NB4 (cell line): ENCODE measurements around the gene ROBO3.

ENCODE experiments used
- DNase-seq: peaks from one replicate; pipeline ENCODE4 v3.0.0; 2010; ENCODE audit warnings: low read depth
- H3K4me3 ChIP-seq: one replicate; pipeline ENCODE4 v1.5.1; 2011; ENCODE audit warnings: mild to moderate bottlenecking, low read depth, low read length, moderate library complexity
- MYC ChIP-seq: IDR thresholded peaks from 2 replicates; pipeline ENCODE4 v1.6.1; 2011; ENCODE audit warnings: low read depth, low read length
- POLR2A ChIP-seq: IDR thresholded peaks from 2 replicates; pipeline ENCODE4 v1.6.1; 2011; ENCODE audit warnings: mild to moderate bottlenecking; ENCODE audit not compliant: insufficient read length; ENCODE audit errors: extremely low read depth
- TF ChIP-seq, protein P1 (sequence below): IDR thresholded peaks from 2 replicates; pipeline ENCODE4 v1.6.1; 2011; ENCODE audit warnings: low read depth, low read length
- TF ChIP-seq, protein P2 (sequence below): IDR thresholded peaks from one replicate; pipeline ENCODE4 v1.5.1; 2012; ENCODE audit warnings: low read depth, low read length

The ROBO3 gene

DNA sequence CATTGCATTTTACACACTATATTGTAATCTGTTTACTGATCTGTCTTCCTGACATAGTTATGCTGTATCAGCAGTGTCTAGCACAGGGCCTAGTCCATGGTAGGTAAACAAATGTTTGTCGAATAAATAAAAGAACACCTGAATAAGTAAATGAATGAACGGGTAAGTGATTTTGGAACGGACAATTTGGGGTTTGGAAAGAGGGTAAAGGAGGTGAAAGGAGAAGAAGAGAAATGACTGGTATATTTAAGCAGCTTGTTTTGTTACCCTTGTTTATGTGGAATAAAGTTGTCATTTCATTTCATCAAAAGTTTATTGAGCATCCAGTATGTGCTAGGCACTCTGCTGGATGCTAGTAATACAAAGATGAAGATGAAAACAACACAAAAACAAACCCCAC is 53.7 kb downstream of the ROBO3 start, which contains the start of gene HEPN1:
Gene HEPN1, plus strand, starts transcription at position 301 of the 400 bp plus-strand sequence.
- no peak for DNase-seq
- no peak within 1 kb of the TSS for H3K4me3 ChIP-seq
- TF ChIP-seq POLR2A (no peak), MYC (no peak)
- TF ChIP-seq, protein P1, sequence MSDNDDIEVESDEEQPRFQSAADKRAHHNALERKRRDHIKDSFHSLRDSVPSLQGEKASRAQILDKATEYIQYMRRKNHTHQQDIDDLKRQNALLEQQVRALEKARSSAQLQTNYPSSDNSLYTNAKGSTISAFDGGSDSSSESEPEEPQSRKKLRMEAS: no peak
- TF ChIP-seq, protein P2, sequence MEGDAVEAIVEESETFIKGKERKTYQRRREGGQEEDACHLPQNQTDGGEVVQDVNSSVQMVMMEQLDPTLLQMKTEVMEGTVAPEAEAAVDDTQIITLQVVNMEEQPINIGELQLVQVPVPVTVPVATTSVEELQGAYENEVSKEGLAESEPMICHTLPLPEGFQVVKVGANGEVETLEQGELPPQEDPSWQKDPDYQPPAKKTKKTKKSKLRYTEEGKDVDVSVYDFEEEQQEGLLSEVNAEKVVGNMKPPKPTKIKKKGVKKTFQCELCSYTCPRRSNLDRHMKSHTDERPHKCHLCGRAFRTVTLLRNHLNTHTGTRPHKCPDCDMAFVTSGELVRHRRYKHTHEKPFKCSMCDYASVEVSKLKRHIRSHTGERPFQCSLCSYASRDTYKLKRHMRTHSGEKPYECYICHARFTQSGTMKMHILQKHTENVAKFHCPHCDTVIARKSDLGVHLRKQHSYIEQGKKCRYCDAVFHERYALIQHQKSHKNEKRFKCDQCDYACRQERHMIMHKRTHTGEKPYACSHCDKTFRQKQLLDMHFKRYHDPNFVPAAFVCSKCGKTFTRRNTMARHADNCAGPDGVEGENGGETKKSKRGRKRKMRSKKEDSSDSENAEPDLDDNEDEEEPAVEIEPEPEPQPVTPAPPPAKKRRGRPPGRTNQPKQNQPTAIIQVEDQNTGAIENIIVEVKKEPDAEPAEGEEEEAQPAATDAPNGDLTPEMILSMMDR: no peak

GRCh38 chr11:124919898-124920297 is 54.7 kb downstream of the ROBO3 start:
- TF ChIP-seq POLR2A (no peak), MYC (no peak)
- TF ChIP-seq, protein P2: no peak
- TF ChIP-seq, protein P1: no peak
- no peak overlapping the region for H3K4me3 ChIP-seq
- DNase-seq: no peak

GRCh38 chr11:124920356-124920755 is 55.1 kb downstream of the ROBO3 start:
- TF ChIP-seq POLR2A (no peak), MYC (no peak)
- TF ChIP-seq, protein P2: no peak
- TF ChIP-seq, protein P1: no peak
- no peak for DNase-seq
- no peak overlapping the region for H3K4me3 ChIP-seq

DNA sequence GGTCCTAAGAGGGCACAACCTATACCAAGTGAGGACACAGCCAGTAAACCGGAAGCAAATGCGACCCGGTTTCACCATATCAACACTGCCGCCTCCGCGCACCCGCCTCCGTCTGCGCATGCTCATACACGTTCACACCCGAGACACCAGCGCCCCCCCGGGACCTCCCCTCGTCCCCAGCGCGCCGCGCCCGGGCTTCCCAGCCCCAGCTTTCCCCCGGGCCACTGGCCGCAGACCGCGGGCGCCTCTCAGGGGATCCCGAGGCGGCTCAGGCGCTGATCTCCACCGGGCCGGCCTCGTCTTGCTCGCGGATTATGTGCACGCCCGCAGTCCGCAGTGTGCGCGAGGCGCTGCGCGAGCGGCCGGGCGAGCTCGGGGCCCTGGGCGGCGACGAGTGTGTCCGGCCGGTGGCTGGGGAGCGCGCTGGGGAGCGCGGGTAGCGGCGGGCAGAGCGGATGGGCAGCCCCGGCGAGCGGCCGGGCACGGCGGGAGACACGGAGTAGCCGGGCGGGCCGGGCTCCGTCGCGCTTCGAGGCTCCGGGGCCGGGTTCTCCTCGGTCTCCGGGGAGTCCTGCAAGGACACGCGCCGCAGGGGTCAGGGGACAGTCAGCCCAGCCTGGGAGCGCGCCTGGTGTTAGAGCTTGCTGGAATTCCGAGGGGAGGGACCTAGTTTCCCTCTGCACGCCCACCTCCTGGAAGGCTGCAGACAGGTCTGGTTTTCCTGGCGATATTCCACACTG is 55.8 kb downstream of the ROBO3 start:
- H3K4me3 ChIP-seq: no peak overlapping the region
- TF ChIP-seq, protein P2: no peak
- no peak for TF ChIP-seq MYC
- TF ChIP-seq, protein P1: no peak
- no peak for TF ChIP-seq POLR2A
- no peak for DNase-seq

- TF ChIP-seq MYC (no peak), POLR2A (no peak)
- TF ChIP-seq, protein P2: no peak
- TF ChIP-seq, protein P1: no peak
- DNase-seq: no peak
- no peak overlapping the region for H3K4me3 ChIP-seq
These were observed 57.6 kb downstream of the ROBO3 start for GRCh38 chr11:124922831-124923230.
